Hair follicular keratinocyte (primary cell): Measurements from ENCODE around the gene ZNF892. TPM values are rescaled to one million over a fixed set of nuclear protein-coding genes. Genes with fewer than 3 reads are reported as not detected.

Experiments
- total RNA-seq: library from RNA; depleted of rRNA; stranded (reverse); fragments of >200 nt; gene quantifications from 2 replicates; pipeline ENCODE4 v1.2.3, GENCODE V29; 2015

Gene ZNF892
- total RNA-seq, result 2.7 and 3.1 TPM in 2 replicates

DNA sequence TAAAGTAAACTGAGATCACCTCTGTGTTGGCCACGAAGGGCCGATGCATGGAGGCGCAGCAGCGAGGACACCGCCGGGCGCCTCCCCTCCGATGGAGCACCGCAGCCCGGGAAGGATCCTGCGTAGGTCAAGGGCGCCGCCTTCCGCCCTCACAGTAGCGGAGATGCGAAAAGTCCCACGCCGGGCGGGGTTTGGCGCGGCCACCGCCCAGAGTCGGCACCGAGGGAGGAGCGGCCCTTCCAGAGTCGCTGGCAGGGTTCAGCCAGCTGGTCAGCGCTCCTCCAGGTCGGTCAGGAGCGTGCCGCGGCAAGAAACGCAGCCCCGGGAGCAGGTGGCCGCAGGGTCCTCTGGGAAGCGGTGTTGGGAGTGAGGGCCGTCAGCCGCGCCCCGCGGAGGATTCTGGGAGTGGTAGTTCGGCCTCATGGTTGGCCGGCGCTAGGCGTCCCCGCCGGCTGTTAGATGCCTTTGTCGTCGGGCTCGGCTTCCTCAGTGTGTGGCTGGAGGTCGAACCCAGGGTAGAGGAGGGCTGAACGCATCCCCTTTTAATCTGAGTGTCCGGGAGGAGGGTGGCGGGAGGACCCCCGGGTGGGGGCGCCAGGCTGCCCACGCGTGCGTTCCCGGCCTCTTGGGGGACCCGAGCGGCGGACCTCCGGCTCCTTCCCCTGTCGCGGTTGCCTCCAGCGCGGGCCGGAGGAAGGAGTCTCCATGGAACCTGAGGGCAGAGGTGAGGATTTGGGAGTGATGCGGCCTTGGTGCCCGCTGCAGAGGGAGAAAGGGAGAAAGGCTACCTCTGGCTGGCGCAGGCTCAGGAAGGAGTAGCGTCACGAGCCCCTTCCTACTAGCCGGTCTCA, at the start of gene ZNF892:
ZNF892 (plus strand) TSS at position 411 of the 851 bp plus-strand sequence; CDS start at position 706, 295 bp downstream.

DNA sequence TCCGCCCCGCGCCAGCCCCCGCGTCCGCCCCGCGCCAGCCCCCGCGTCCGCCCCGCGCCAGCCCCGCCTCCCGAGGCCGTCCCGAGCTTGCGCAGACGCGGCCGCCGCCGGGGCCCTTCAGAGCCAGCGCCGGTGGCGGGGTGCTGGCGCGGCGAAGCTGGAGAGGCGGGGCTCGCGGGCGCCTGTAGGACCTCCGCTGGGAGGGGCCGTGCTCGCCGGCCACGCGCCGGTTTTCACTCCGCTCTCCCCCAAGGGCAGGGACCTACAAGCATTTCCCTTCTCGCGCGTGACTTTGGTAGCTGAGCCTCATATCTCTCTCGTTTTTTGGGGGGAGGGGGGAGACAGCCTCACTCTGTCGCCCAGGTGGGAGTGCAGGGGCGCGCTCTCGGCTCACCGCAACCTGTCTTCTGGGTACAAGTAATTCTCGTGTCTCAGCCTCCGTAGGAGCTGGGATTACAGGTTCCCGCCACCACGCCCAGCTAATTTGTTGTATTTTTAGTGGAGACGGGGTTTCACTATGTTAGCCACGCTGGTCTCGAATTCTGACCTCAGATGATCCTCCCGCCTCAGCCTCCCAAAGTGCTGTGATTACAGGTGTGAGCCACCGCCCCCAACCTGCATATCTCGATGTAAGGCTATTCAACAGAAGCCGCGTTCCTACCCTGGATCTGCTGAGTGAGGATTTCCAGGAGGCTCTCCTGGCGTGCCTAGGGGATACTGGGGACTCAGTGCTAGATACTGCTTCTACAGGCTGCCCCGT, 47.5 kb upstream of the ZNF892 start, which contains the start of gene ZNF514:
ZNF514 (minus strand) TSS at position 159 of the 760 bp plus-strand sequence. CDS start 6,595 bp downstream, outside the sequence.

GRCh38 chr2:95165371-95166064, 41.8 kb upstream of the ZNF892 start, which contains the start of gene ZNF2:
TSS of gene ZNF2 (plus strand) at chr2:95165809. CDS start at chr2:95176227, 10,418 bp downstream.

Other genes starting within 250 kb of the ZNF892 start
- 0.23 TPM in 1 of 2 replicates, not detected in the other for gene MAL, start 181.8 kb upstream of the ZNF892 start, total RNA-seq
- 52.6 and 58.1 TPM in 2 replicates for gene MRPS5, start 85.7 kb upstream of the ZNF892 start, total RNA-seq
- 4.8 and 6.2 TPM in 2 replicates for gene ZNF514, start 47.7 kb upstream of the ZNF892 start, total RNA-seq
- gene ZNF2, start 41.7 kb upstream of the ZNF892 start, total RNA-seq, result 3.2 and 3.6 TPM in 2 replicates
- 5.9 and 7.9 TPM in 2 replicates for gene PROM2, start 66.9 kb downstream of the ZNF892 start, total RNA-seq
- 0.72 and 1.2 TPM in 2 replicates for gene KCNIP3, start 89.8 kb downstream of the ZNF892 start, total RNA-seq
- 36.3 and 46.0 TPM in 2 replicates for gene FAHD2A, start 195.2 kb downstream of the ZNF892 start, total RNA-seq